ENCODE measurements around the gene SPC24.
"Not testable (repeated sequence)": the region's sequence is repeated elsewhere in the genome, so short reads cannot be mapped to it uniquely, and the experiment has no call there.

SPC24 gene

GRCh38 chr19:11192957-11193939 is 37.7 kb upstream of the SPC24 start:
- DNase-seq (ENCODE audit: extremely low spot score, insufficient read length, low read depth) (no peak), FAIRE-seq (no peak)

GRCh38 chr19:11191934-11192333 is 36.4 kb upstream of the SPC24 start:
- DNase-seq (ENCODE audit: extremely low spot score, insufficient read length, low read depth) (no peak), FAIRE-seq (peak; percentile 70)

GRCh38 chr19:11191273-11191755 is 35.7 kb upstream of the SPC24 start:
- FAIRE-seq (peak; percentile 12), DNase-seq (ENCODE audit: extremely low spot score, insufficient read length, low read depth) (no peak)

- FAIRE-seq (no peak), DNase-seq (ENCODE audit: extremely low spot score, insufficient read length, low read depth) (no peak)
Observed at GRCh38 chr19:11190501-11190900, 34.9 kb upstream of the SPC24 start.

- FAIRE-seq (no peak), DNase-seq (ENCODE audit: extremely low spot score, insufficient read length, low read depth) (no peak)
Observed at GRCh38 chr19:11187441-11187840, 31.9 kb upstream of the SPC24 start.

- DNase-seq (ENCODE audit: extremely low spot score, insufficient read length, low read depth): no peak
- no peak for FAIRE-seq
Observed at GRCh38 chr19:11182994-11183393, 27.4 kb upstream of the SPC24 start.

GRCh38 chr19:11181488-11181887 is 25.9 kb upstream of the SPC24 start:
- FAIRE-seq (no peak), DNase-seq (ENCODE audit: extremely low spot score, insufficient read length, low read depth) (no peak)

GRCh38 chr19:11180975-11181374 is 25.4 kb upstream of the SPC24 start:
- not testable (repeated sequence) for FAIRE-seq; DNase-seq (ENCODE audit: extremely low spot score, insufficient read length, low read depth)

GRCh38 chr19:11180346-11180745 is 24.8 kb upstream of the SPC24 start:
- DNase-seq (ENCODE audit: extremely low spot score, insufficient read length, low read depth): no peak
- no peak for FAIRE-seq

- FAIRE-seq (peak; percentile 95), DNase-seq (ENCODE audit: extremely low spot score, insufficient read length, low read depth) (no peak)
Observed at GRCh38 chr19:11179716-11180297, 24.2 kb upstream of the SPC24 start.

- not testable (repeated sequence) for DNase-seq (ENCODE audit: extremely low spot score, insufficient read length, low read depth); FAIRE-seq
Observed at GRCh38 chr19:11179145-11179465, 23.5 kb upstream of the SPC24 start.

- no peak for FAIRE-seq
- DNase-seq (ENCODE audit: extremely low spot score, insufficient read length, low read depth): no peak
Observed at GRCh38 chr19:11177592-11177991, 22.0 kb upstream of the SPC24 start.

- FAIRE-seq: no peak
- no peak for DNase-seq (ENCODE audit: extremely low spot score, insufficient read length, low read depth)
Observed at GRCh38 chr19:11176466-11177193, 21.0 kb upstream of the SPC24 start.

- DNase-seq (ENCODE audit: extremely low spot score, insufficient read length, low read depth): no peak
- FAIRE-seq: no peak
Observed at GRCh38 chr19:11175920-11176319, 20.3 kb upstream of the SPC24 start.

- FAIRE-seq: no peak
- DNase-seq (ENCODE audit: extremely low spot score, insufficient read length, low read depth): no peak
Observed at GRCh38 chr19:11174336-11174735, 18.8 kb upstream of the SPC24 start.

- FAIRE-seq (no peak), DNase-seq (ENCODE audit: extremely low spot score, insufficient read length, low read depth) (no peak)
Observed at GRCh38 chr19:11173516-11174155, 18.1 kb upstream of the SPC24 start.

- DNase-seq (ENCODE audit: extremely low spot score, insufficient read length, low read depth): no peak
- FAIRE-seq: no peak
Observed at GRCh38 chr19:11172576-11172975, 17.0 kb upstream of the SPC24 start.

- DNase-seq (ENCODE audit: extremely low spot score, insufficient read length, low read depth) (no peak), FAIRE-seq (no peak)
Observed at GRCh38 chr19:11171144-11171543, 15.6 kb upstream of the SPC24 start.

- FAIRE-seq (no peak), DNase-seq (ENCODE audit: extremely low spot score, insufficient read length, low read depth) (no peak)
Observed at GRCh38 chr19:11169896-11170678, 14.5 kb upstream of the SPC24 start.

Data from GM18507 (cell line).